Measurements from ENCODE around the gene RALGAPA1.
"Not testable (repeated sequence)": the region's sequence is repeated elsewhere in the genome, so short reads cannot be mapped to it uniquely, and the experiment has no call there.

The RALGAPA1 gene

DNA sequence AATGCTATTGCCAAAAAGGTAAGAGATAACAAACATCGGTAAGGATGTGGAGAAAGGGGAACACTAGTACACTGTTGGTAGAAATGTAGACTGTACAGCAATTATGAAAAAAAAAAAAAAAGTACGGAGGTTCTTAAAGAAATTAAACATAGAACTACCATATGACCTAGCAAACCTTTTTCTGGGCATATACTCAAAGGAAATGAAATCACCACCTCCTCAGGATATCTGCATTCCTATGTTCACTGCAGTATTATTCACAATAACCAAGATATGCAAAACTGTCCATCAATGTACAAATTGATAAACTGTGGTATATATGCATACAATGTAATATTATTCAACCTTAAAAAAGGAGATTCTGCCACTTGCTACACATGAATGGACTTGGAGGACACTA lies 214.5 kb downstream of the RALGAPA1 start:
- H3K4me1 ChIP-seq (ENCODE audit: low read length) = no peaks in the 10 kb centered on the region
- no peaks in the 10 kb centered on the region for H3K36me3 ChIP-seq (replicated peaks; ENCODE audit: insufficient read depth, low read length)
- no peaks in the 10 kb centered on the region for H4K20me1 ChIP-seq (ENCODE audit: insufficient read depth, low read length)
- no peaks in the 10 kb centered on the region for H3K9me2 ChIP-seq (replicated peaks; ENCODE audit: insufficient read depth, low read length)
- H3K27ac ChIP-seq (ENCODE audit: low read length) = no peak overlapping the region
- no peak overlapping the region for H3K9ac ChIP-seq (ENCODE audit: low read length)
- TF ChIP-seq EZH2phosphoT487 (IDR thresholded peaks at IDR 0.05; ENCODE audit: low read length) (no peak), CTCF (IDR thresholded peaks at IDR 0.05; ENCODE audit: low read length) (no peak), EZH2 (optimal IDR thresholded peaks at IDR 0.05; ENCODE audit: low read depth, low read length) (no peak)
- no peaks in the 10 kb centered on the region for H3K27me3 ChIP-seq (replicated peaks; ENCODE audit: insufficient read depth, low read length)
- H3F3A ChIP-seq (ENCODE audit: insufficient read depth, low read length) = no peaks in the 10 kb centered on the region
- no peak overlapping the region for H2AFZ ChIP-seq (ENCODE audit: low read length)
- H3K4me2 ChIP-seq (ENCODE audit: low read depth, low read length) = no peak overlapping the region
- no peaks in the 10 kb centered on the region for H3K9me3 ChIP-seq (replicated peaks; ENCODE audit: insufficient read depth, low read length)
- no peaks in the 10 kb centered on the region for H3K79me2 ChIP-seq (ENCODE audit: low read length)
- no peak for DNase-seq
- no peak overlapping the region for H3K4me3 ChIP-seq (ENCODE audit: low read length)

DNA sequence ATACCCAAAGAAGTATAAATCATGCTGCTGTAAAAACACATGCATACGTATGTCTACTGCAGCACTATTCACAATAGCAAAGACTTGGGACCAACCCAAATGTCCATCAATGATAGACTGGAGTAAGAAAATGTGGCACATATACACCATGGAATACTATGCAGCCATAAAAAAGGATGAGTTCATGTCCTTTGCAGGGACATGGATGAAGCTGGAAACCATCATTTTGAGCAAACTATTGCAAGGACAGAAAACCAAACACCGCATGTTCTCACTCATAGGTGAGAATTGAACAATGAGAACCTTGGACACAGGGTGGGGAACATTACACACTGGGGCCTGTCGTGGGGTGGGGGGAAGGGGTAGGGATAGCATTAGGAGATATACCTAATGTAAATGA lies 221.7 kb downstream of the RALGAPA1 start:
- not testable (repeated sequence) for H2AFZ ChIP-seq (ENCODE audit: low read length); H3K4me1 ChIP-seq (ENCODE audit: low read length); H3K4me2 ChIP-seq (ENCODE audit: low read depth, low read length); H3F3A ChIP-seq (ENCODE audit: insufficient read depth, low read length); H4K20me1 ChIP-seq (ENCODE audit: insufficient read depth, low read length); H3K9ac ChIP-seq (ENCODE audit: low read length); H3K9me3 ChIP-seq (replicated peaks; ENCODE audit: insufficient read depth, low read length); H3K36me3 ChIP-seq (replicated peaks; ENCODE audit: insufficient read depth, low read length); H3K79me2 ChIP-seq (ENCODE audit: low read length); H3K9me2 ChIP-seq (replicated peaks; ENCODE audit: insufficient read depth, low read length); H3K4me3 ChIP-seq (ENCODE audit: low read length); DNase-seq; H3K27me3 ChIP-seq (replicated peaks; ENCODE audit: insufficient read depth, low read length); H3K27ac ChIP-seq (ENCODE audit: low read length)

- no peak overlapping the region for H3K27ac ChIP-seq (ENCODE audit: low read length)
- no peaks in the 10 kb centered on the region for H3K79me2 ChIP-seq (ENCODE audit: low read length)
- DNase-seq = no peak
- no peaks in the 10 kb centered on the region for H4K20me1 ChIP-seq (ENCODE audit: insufficient read depth, low read length)
- H3F3A ChIP-seq (ENCODE audit: insufficient read depth, low read length) = no peaks in the 10 kb centered on the region
- no peaks in the 10 kb centered on the region for H3K9me2 ChIP-seq (replicated peaks; ENCODE audit: insufficient read depth, low read length)
- H3K9me3 ChIP-seq (replicated peaks; ENCODE audit: insufficient read depth, low read length) = no peaks in the 10 kb centered on the region
- TF ChIP-seq EZH2 (optimal IDR thresholded peaks at IDR 0.05; ENCODE audit: low read depth, low read length) = no peak
- no peak for TF ChIP-seq EZH2phosphoT487 (IDR thresholded peaks at IDR 0.05; ENCODE audit: low read length)
- no peak for TF ChIP-seq CTCF (IDR thresholded peaks at IDR 0.05; ENCODE audit: low read length)
- no peak overlapping the region for H3K4me3 ChIP-seq (ENCODE audit: low read length)
- H3K4me1 ChIP-seq (ENCODE audit: low read length) = no peaks in the 10 kb centered on the region
- no peak overlapping the region for H3K4me2 ChIP-seq (ENCODE audit: low read depth, low read length)
- no peak overlapping the region for H3K9ac ChIP-seq (ENCODE audit: low read length)
- H3K36me3 ChIP-seq (replicated peaks; ENCODE audit: insufficient read depth, low read length) = no peaks in the 10 kb centered on the region
- no peaks in the 10 kb centered on the region for H3K27me3 ChIP-seq (replicated peaks; ENCODE audit: insufficient read depth, low read length)
- no peak overlapping the region for H2AFZ ChIP-seq (ENCODE audit: low read length)
Measured at GRCh38 chr14:35578639-35579038, 230.5 kb downstream of the RALGAPA1 start.

GRCh38 chr14:35578135-35578534 lies 231.0 kb downstream of the RALGAPA1 start:
- no peaks in the 10 kb centered on the region for H3K79me2 ChIP-seq (ENCODE audit: low read length)
- no peaks in the 10 kb centered on the region for H3K36me3 ChIP-seq (replicated peaks; ENCODE audit: insufficient read depth, low read length)
- no peaks in the 10 kb centered on the region for H3F3A ChIP-seq (ENCODE audit: insufficient read depth, low read length)
- TF ChIP-seq EZH2phosphoT487 (IDR thresholded peaks at IDR 0.05; ENCODE audit: low read length) (no peak), EZH2 (optimal IDR thresholded peaks at IDR 0.05; ENCODE audit: low read depth, low read length) (no peak), CTCF (IDR thresholded peaks at IDR 0.05; ENCODE audit: low read length) (no peak)
- H3K27ac ChIP-seq (ENCODE audit: low read length) = no peak overlapping the region
- no peak for DNase-seq
- H3K9me2 ChIP-seq (replicated peaks; ENCODE audit: insufficient read depth, low read length) = no peaks in the 10 kb centered on the region
- no peaks in the 10 kb centered on the region for H3K9me3 ChIP-seq (replicated peaks; ENCODE audit: insufficient read depth, low read length)
- no peaks in the 10 kb centered on the region for H3K27me3 ChIP-seq (replicated peaks; ENCODE audit: insufficient read depth, low read length)
- H2AFZ ChIP-seq (ENCODE audit: low read length) = no peak overlapping the region
- no peak overlapping the region for H3K4me3 ChIP-seq (ENCODE audit: low read length)
- H3K9ac ChIP-seq (ENCODE audit: low read length) = no peak overlapping the region
- no peak overlapping the region for H3K4me2 ChIP-seq (ENCODE audit: low read depth, low read length)
- H4K20me1 ChIP-seq (ENCODE audit: insufficient read depth, low read length) = no peaks in the 10 kb centered on the region
- H3K4me1 ChIP-seq (ENCODE audit: low read length) = no peaks in the 10 kb centered on the region

All from MM.1S (cell line).